ENCODE data around the gene SRI. TPM values are rescaled to one million over a fixed set of nuclear protein-coding genes. Genes with fewer than 3 reads are reported as not detected.

SRI gene
- polyA plus RNA-seq, 1 donor from 2014 or later: 207 TPM

- peaks cover 2% of the 10 kb centered on the region for H3K36me3 Mint-ChIP-seq
- peak overlapping the region in 1 of 4 donors; percentile 21 for H3K4me3 Mint-ChIP-seq
- H3K27me3 Mint-ChIP-seq: no peaks in the 10 kb centered on the region
- H3K27ac Mint-ChIP-seq: no peak overlapping the region
- peaks cover 14 to 16% (median 15%) of the 10 kb centered on the region in 3 donors for H3K4me1 Mint-ChIP-seq
- H3K9me3 Mint-ChIP-seq: no peaks in the 10 kb centered on the region
Measured at GRCh38 chr7:88214456-88214855, 5.4 kb downstream of the SRI start.

- H3K4me1 Mint-ChIP-seq: peaks cover 5 to 8% (median 6%) of the 10 kb centered on the region in 3 donors
- H3K27ac Mint-ChIP-seq: peak overlapping the region in 1 of 3 donors; percentile 67
- no peaks in the 10 kb centered on the region for H3K27me3 Mint-ChIP-seq
- no peaks in the 10 kb centered on the region for H3K9me3 Mint-ChIP-seq
- no peak overlapping the region for H3K4me3 Mint-ChIP-seq
- peaks cover 2% of the 10 kb centered on the region for H3K36me3 Mint-ChIP-seq
Measured at GRCh38 chr7:88212918-88213317, 6.9 kb downstream of the SRI start.

DNA sequence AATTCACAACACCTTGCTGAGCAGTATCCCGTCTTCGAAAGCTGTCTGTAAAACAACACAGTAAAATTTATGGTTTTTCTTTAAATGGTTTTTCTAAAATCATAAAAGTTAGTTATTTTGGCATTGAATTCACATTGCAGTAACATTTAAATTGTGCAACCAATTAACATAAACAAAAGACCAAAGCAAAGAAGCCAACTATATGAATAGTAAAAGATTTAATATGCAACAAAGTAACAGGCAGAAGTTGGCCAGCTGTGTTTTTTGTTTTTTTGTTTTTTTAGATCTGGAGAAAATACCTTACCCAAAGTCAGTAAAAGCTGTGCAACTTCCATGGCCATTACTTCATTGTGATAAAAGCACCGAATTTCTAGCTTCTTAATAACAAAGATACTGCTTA is 11.3 kb downstream of the SRI start:
- Mint-ChIP-seq H3K9me3 (no peaks in the 10 kb centered on the region), H3K36me3 (peaks cover 4% of the 10 kb centered on the region), H3K4me3 (no peak overlapping the region), H3K27ac (no peak overlapping the region), H3K27me3 (no peaks in the 10 kb centered on the region), H3K4me1 (peaks cover 0 to 4% (median 0%) of the 10 kb centered on the region in 3 donors)

DNA sequence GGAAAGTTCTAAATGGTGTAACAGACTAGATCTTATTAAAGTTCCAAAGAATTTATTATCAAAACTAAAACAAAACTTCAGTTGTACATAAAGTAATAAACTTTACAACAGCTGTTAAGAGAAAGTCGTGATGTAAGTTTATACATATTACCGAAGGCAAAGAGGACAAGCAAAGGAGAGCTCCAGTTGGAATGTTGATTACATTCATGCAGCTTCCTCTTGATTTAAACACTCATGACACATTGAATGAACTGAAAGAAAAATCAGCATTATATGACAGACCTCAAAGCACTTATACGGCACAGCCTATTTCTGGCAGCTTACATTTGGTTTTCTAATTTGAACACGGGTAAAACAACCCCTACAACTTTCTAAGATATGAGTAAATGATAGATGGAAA is 13.6 kb downstream of the SRI start:
- H3K27ac Mint-ChIP-seq: no peak overlapping the region
- no peak overlapping the region for H3K4me3 Mint-ChIP-seq
- no peaks in the 10 kb centered on the region for H3K4me1 Mint-ChIP-seq
- H3K36me3 Mint-ChIP-seq: peaks cover 4% of the 10 kb centered on the region
- H3K9me3 Mint-ChIP-seq: no peaks in the 10 kb centered on the region
- H3K27me3 Mint-ChIP-seq: no peaks in the 10 kb centered on the region

DNA sequence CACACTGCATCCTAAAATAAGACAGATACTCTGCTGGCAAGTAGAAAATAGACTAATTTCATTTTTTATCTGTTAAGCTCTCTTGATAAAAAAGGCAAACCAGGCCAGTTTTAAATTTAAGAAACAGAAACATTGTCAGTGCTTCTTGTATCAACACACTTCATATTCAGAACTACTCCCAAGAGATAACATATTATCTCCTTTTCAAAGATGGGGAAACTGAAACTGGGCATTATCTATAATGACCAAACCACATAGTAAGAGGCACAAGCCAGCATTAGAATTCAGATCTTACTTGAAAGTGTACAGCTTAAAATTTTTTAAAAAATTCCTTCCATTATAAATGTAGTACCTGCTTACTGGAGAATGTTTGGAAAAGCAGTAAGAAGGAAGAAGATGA is 14.7 kb downstream of the SRI start:
- Mint-ChIP-seq H3K27ac (no peak overlapping the region), H3K4me3 (no peak overlapping the region), H3K9me3 (no peaks in the 10 kb centered on the region), H3K27me3 (no peaks in the 10 kb centered on the region), H3K36me3 (peaks cover 4% of the 10 kb centered on the region), H3K4me1 (no peaks in the 10 kb centered on the region)

GRCh38 chr7:88204525-88205110 is 15.2 kb downstream of the SRI start:
- Mint-ChIP-seq H3K36me3 (peaks cover 4% of the 10 kb centered on the region), H3K27me3 (no peaks in the 10 kb centered on the region), H3K4me3 (no peak overlapping the region), H3K9me3 (no peaks in the 10 kb centered on the region), H3K27ac (no peak overlapping the region), H3K4me1 (no peaks in the 10 kb centered on the region)

- Mint-ChIP-seq H3K9me3 (no peaks in the 10 kb centered on the region), H3K36me3 (peaks cover 6% of the 10 kb centered on the region), H3K27me3 (no peaks in the 10 kb centered on the region), H3K4me3 (no peak overlapping the region), H3K27ac (no peak overlapping the region), H3K4me1 (no peaks in the 10 kb centered on the region)
Measured at GRCh38 chr7:88203401-88203800, 16.4 kb downstream of the SRI start.

DNA sequence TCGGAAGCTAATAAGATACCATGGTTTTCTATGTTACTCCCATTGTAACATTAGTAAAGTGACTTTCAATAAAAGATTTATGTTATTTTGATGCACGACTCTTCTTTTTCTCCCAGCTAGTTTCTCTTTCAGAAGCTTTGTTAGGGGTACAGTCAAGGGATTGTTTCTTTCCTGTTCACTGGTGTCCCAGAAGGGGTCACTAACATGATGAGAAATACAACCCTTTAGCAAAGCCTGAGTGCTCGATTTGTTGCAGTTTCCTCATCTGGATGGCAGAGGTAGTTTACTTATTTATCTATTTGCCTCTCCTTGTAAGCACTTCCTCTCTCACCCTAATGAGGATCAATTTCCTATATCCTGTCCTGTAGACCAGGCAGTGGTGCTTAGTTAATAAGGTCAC is 17.0 kb downstream of the SRI start:
- no peaks in the 10 kb centered on the region for H3K9me3 Mint-ChIP-seq
- H3K4me3 Mint-ChIP-seq: no peak overlapping the region
- H3K27ac Mint-ChIP-seq: no peak overlapping the region
- H3K36me3 Mint-ChIP-seq: peaks cover 6% of the 10 kb centered on the region
- no peaks in the 10 kb centered on the region for H3K4me1 Mint-ChIP-seq
- H3K27me3 Mint-ChIP-seq: no peaks in the 10 kb centered on the region

DNA sequence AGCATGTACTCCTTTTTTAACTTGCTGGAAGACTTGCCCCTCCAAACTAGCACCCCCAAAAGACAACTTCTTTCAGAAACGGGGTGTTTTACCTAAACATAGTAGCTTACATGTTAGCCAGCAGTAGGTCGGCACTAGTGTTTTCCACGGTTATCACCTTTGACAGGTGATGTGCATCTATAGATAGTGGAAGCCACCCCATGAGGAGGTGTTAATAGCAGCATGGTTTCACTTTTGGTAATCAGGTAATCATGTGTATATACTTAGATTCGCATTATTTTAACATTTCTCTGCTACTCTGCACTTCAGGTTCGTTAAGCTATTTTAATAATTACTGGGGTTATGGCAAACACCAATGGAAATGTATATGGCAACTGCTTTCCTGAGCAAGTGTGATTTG is 17.6 kb downstream of the SRI start:
- Mint-ChIP-seq H3K36me3 (peaks cover 7% of the 10 kb centered on the region), H3K27me3 (no peaks in the 10 kb centered on the region), H3K9me3 (no peaks in the 10 kb centered on the region), H3K27ac (peak overlapping the region in 1 of 3 donors; percentile 34), H3K4me3 (no peak overlapping the region), H3K4me1 (no peaks in the 10 kb centered on the region)

DNA sequence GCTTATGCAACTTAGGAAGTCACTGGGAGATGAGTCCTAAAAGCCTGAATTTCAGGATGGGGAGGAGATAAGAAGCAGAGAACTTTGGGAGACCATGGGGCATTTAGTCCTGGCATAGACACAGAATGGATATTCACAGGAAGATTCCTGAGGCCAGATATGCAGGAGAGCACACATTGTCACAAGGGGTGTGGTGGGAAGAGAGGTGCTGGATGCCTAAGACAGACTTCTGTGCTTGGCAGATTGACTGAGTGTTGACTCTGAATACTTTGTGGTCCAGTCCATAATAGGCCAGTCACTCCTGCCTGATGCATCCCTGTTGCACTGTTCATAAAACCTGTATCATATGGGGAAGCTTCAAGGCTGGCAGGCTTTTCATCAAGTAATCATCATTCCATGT is 18.5 kb downstream of the SRI start:
- no peaks in the 10 kb centered on the region for H3K9me3 Mint-ChIP-seq
- H3K4me3 Mint-ChIP-seq: no peak overlapping the region
- H3K4me1 Mint-ChIP-seq: no peaks in the 10 kb centered on the region
- H3K36me3 Mint-ChIP-seq: peaks cover 10% of the 10 kb centered on the region
- no peaks in the 10 kb centered on the region for H3K27me3 Mint-ChIP-seq
- no peak overlapping the region for H3K27ac Mint-ChIP-seq

DNA sequence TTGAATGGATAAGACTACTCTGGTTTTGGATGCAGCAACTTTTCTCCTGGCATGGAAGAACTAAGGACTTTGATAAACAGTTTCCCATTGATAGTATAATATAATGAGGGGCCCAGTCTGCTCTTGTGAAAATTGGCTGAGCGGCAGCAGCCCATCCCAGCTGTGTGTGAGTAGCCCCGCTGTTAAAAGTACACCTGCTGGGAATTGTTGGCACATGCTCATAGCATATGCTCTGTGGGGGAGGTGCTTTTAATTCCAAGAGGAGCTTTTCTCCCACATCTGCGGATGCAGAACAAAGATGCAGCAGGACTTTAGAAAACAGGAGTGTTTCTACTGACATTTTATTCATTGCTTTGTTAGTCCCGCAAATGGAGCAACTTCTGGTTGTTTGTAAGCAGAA is 19.0 kb downstream of the SRI start:
- H3K27me3 Mint-ChIP-seq: no peaks in the 10 kb centered on the region
- no peak overlapping the region for H3K4me3 Mint-ChIP-seq
- no peak overlapping the region for H3K27ac Mint-ChIP-seq
- no peaks in the 10 kb centered on the region for H3K9me3 Mint-ChIP-seq
- H3K36me3 Mint-ChIP-seq: peaks cover 10% of the 10 kb centered on the region
- H3K4me1 Mint-ChIP-seq: no peaks in the 10 kb centered on the region

DNA sequence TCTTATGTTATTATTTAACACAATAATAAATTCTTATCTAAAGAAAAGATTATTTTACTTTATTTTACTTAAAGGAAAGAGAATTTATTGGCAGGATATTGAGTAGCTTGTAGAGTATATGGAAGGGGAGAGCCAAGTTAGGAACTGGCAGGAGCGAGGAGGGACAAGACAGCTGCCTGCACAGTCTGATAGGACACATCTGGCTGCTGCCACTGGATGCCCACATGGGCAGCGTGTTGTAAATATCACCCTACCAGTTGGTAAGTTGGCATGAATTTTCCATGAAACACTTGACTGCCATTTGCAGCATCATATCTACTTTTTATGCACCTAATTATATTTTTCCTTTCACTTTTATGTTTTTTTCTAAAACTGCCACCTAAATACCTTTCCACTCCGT is 19.6 kb downstream of the SRI start:
- H3K27me3 Mint-ChIP-seq: no peaks in the 10 kb centered on the region
- peaks cover 10% of the 10 kb centered on the region for H3K36me3 Mint-ChIP-seq
- H3K4me3 Mint-ChIP-seq: no peak overlapping the region
- no peaks in the 10 kb centered on the region for H3K4me1 Mint-ChIP-seq
- H3K9me3 Mint-ChIP-seq: no peaks in the 10 kb centered on the region
- H3K27ac Mint-ChIP-seq: no peak overlapping the region

DNA sequence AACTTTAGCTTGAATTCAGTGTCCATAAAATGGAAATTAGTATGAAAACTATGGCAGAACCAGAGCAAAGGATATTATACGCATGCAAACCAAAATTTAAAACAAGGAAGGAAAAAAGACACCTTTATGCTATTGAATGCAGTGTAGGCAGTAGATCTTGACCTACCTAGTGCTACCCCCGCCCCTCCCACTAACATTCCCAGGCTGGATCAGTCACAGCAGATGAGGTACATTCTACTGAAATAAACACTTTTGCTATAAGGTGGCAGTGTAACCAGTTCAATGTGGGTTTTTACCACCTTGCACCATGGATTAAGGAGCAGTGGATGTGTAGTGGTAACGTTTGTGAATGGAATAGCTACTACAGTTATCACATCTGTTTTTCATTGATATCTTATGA is 27.9 kb downstream of the SRI start:
- H3K9me3 Mint-ChIP-seq: no peaks in the 10 kb centered on the region
- no peaks in the 10 kb centered on the region for H3K27me3 Mint-ChIP-seq
- H3K4me3 Mint-ChIP-seq: no peak overlapping the region
- H3K4me1 Mint-ChIP-seq: no peaks in the 10 kb centered on the region
- no peak overlapping the region for H3K27ac Mint-ChIP-seq
- H3K36me3 Mint-ChIP-seq: peaks cover 3% of the 10 kb centered on the region

GRCh38 chr7:88185650-88186049 is 34.2 kb downstream of the SRI start:
- Mint-ChIP-seq H3K4me1 (peaks cover 0 to 3% (median 0%) of the 10 kb centered on the region in 3 donors), H3K9me3 (no peaks in the 10 kb centered on the region), H3K27me3 (no peaks in the 10 kb centered on the region), H3K4me3 (no peak overlapping the region), H3K27ac (peak overlapping the region in 1 of 3 donors; percentile 64), H3K36me3 (peaks cover 1% of the 10 kb centered on the region)

DNA sequence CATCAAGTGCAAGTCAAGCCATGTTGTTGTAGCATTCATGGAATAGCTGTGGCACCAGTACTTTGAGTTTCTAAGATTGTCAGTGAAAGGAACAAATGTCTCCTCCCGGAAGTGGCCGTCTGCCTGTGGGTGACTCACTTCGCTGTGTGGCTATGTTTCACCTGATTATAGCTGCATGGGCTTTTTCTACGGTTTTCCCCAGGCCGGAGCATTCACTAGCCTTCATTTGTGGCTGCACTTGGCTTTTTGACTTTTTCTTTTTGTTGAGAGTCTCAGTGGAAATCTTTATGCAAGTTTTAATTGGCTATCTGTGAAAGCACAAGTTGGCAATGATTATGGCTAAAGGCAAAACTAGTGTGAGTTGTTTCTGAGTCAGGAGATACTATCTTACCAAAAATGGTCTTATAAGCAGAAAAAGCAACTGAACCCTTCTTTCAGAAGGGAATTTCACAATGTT is 35.0 kb downstream of the SRI start:
- Mint-ChIP-seq H3K9me3 (no peaks in the 10 kb centered on the region), H3K27me3 (no peaks in the 10 kb centered on the region), H3K4me1 (peaks cover 0 to 3% (median 0%) of the 10 kb centered on the region in 3 donors), H3K36me3 (peaks cover 1% of the 10 kb centered on the region), H3K4me3 (no peak overlapping the region), H3K27ac (no peak overlapping the region)

- peaks cover 0 to 3% (median 0%) of the 10 kb centered on the region in 3 donors for H3K4me1 Mint-ChIP-seq
- H3K9me3 Mint-ChIP-seq: no peaks in the 10 kb centered on the region
- H3K36me3 Mint-ChIP-seq: peaks cover 1% of the 10 kb centered on the region
- H3K4me3 Mint-ChIP-seq: no peak overlapping the region
- H3K27me3 Mint-ChIP-seq: no peaks in the 10 kb centered on the region
- H3K27ac Mint-ChIP-seq: no peak overlapping the region
Measured at GRCh38 chr7:88183051-88183450, 36.8 kb downstream of the SRI start.
